Gastrocnemius medialis (tissue), 4 donors: ENCODE measurements around the gene SEC14L1.

Experiments used
- POLR2A ChIP-seq, 2 donors: fragments of 450-650 bp; IDR thresholded peaks; one replicate each; pipeline ENCODE4 v1.6.1; 2017; ENCODE audit warnings: antibody characterized with exemption in 2 of 2, mild to moderate bottlenecking in 2 of 2, moderate library complexity in 2 of 2
- TF ChIP-seq, protein P1 (sequence below), 5 experiments: fragments of 450-650 bp in 3 of 5; fragments of 200-600 bp in 2 of 5; sonication (generic) in 2 of 5; IDR thresholded peaks in 4 of 5; conservative IDR thresholded peaks in 1 of 5; 1 replicate in 4 of 5; 2 replicates in 1 of 5; pipeline ENCODE4 v1.5.1; 2016 to 2019; ENCODE audit warnings: antibody characterized with exemption in 5 of 5, mild to moderate bottlenecking in 3 of 5, moderate library complexity in 3 of 5

DNA sequence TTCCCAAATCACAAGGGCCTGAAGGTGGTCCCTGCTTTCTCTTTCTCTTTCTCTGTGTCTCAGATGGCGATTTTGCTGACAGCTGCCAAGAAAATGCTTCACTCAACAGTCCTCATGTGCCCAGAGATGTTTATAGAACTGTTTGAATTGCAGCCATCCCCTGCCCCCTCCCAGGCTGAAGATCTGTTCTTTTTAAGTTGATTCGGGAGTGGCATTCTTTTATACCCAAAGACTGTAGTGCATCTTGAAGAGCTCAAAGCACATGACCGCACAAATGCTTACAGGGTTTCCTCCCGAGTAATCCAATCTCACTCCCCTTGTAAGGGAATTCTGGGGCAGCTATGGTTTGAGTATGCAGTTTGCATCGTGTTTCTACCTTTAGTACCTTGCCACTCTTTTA lies 75.7 kb downstream of the SEC14L1 start:
- TF ChIP-seq, protein P1, sequence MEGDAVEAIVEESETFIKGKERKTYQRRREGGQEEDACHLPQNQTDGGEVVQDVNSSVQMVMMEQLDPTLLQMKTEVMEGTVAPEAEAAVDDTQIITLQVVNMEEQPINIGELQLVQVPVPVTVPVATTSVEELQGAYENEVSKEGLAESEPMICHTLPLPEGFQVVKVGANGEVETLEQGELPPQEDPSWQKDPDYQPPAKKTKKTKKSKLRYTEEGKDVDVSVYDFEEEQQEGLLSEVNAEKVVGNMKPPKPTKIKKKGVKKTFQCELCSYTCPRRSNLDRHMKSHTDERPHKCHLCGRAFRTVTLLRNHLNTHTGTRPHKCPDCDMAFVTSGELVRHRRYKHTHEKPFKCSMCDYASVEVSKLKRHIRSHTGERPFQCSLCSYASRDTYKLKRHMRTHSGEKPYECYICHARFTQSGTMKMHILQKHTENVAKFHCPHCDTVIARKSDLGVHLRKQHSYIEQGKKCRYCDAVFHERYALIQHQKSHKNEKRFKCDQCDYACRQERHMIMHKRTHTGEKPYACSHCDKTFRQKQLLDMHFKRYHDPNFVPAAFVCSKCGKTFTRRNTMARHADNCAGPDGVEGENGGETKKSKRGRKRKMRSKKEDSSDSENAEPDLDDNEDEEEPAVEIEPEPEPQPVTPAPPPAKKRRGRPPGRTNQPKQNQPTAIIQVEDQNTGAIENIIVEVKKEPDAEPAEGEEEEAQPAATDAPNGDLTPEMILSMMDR (IDR thresholded peaks at IDR 0.05 in 4 of 5, conservative IDR thresholded peaks at IDR 0.05 in 1 of 5), result no peak
- TF ChIP-seq POLR2A (IDR thresholded peaks at IDR 0.05), result no peak
